ENCODE data around the gene BANF2.

BANF2 gene

DNA sequence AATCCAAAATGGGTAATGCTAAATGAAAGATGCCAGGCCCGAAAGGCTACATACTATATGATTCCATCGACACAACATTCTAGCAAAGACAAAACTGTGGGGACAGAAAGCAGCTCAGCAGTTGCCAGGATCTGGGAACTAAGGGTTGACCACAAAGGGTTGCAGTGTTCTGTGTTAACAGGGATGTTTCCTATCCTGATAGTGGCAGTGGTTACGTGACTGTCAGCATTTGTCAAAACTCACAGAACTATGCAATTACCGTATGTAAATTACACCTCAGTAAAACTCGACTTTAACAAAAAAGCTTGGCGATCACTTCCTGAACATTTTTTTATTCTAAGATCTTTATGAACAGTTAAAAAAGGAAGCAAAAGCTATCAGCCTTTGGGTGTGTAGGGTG, 83.9 kb downstream of the BANF2 start:
- no peak overlapping the region for H3K4me3 ChIP-seq (ENCODE audit: low read length)
- no peak for DNase-seq (ENCODE audit: low read depth)
- TF ChIP-seq, protein P1, sequence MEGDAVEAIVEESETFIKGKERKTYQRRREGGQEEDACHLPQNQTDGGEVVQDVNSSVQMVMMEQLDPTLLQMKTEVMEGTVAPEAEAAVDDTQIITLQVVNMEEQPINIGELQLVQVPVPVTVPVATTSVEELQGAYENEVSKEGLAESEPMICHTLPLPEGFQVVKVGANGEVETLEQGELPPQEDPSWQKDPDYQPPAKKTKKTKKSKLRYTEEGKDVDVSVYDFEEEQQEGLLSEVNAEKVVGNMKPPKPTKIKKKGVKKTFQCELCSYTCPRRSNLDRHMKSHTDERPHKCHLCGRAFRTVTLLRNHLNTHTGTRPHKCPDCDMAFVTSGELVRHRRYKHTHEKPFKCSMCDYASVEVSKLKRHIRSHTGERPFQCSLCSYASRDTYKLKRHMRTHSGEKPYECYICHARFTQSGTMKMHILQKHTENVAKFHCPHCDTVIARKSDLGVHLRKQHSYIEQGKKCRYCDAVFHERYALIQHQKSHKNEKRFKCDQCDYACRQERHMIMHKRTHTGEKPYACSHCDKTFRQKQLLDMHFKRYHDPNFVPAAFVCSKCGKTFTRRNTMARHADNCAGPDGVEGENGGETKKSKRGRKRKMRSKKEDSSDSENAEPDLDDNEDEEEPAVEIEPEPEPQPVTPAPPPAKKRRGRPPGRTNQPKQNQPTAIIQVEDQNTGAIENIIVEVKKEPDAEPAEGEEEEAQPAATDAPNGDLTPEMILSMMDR (conservative IDR thresholded peaks at IDR 0.05; ENCODE audit: low read depth, low read length), result no peak

DNA sequence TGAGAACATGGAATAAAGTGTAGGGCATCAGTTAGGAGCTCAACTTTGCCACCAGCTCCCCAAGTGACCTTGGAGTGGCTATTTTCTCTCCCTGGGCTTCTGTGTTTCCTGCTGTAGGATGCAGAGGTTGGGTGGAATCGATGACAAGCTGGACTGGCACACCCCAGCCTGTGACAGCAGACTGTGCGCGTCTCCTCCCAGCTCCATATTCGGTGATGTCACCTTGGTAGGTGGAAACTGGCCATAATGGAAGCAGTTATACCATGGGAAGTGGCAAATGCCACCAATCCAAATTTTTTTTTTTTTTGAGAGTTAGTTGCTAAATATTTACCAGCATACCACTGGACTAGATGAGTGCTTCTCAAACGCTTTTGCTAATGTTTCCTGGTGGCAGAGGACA, 85.2 kb downstream of the BANF2 start:
- no peak for DNase-seq (ENCODE audit: low read depth)
- no peak overlapping the region for H3K4me3 ChIP-seq (ENCODE audit: low read length)
- TF ChIP-seq, protein P1 (conservative IDR thresholded peaks at IDR 0.05; ENCODE audit: low read depth, low read length), result no peak
